Measurements from ENCODE around the gene CCDC187. TPM values are rescaled to one million over a fixed set of nuclear protein-coding genes. Genes with fewer than 3 reads are reported as not detected.
"Not testable (repeated sequence)": the region's sequence is repeated elsewhere in the genome, so short reads cannot be mapped to it uniquely, and the experiment has no call there.

Gene CCDC187
- total and polyA plus RNA-seq, 4 donors = 2.0 to 16.8 (median 6.8) TPM

DNA sequence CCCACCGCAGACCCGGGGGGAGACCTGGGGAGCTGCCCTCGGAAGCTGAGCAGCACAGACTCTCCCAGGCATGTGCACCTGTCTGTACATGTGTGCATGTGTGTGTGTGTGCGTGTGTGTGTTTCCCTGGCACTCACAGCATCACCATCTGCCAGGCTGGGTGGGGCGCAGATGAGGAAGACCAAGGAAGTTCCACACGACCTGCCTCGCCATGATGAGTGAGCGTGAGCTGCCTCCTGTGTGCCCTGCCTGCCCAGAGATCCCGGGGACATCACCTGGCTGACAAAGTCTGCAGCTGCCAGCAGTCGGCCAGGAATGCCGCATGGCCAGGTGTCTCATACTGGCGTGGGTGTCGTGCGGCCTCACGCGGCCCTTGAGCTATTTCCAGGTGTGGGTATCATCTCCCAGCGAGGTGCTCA, 19.5 kb upstream of the CCDC187 start:
- Histone ChIP-seq H3K4me1 (ENCODE audit: control insufficient read depth in 5 of 5, insufficient read depth in 5 of 5, low read length in 5 of 5) (peaks cover 6 to 37% (median 16%) of the 10 kb centered on the region in 5 donors), H3K36me3 (ENCODE audit: control insufficient read depth in 4 of 4, insufficient read depth in 4 of 4, low read length in 4 of 4) (no peaks in the 10 kb centered on the region), H3K9me3 (ENCODE audit: control insufficient read depth in 4 of 4, insufficient read depth in 3 of 4, low read length in 3 of 4) (peaks cover 0 to 2% (median 0%) of the 10 kb centered on the region in 4 donors), H3K4me3 (no peak overlapping the region), H3K27me3 (ENCODE audit: control insufficient read depth in 3 of 3, insufficient read depth in 3 of 3, low read length in 2 of 3) (no peaks in the 10 kb centered on the region), H3K27ac (ENCODE audit: low read depth in 1 of 2, low read length in 1 of 2) (no peak overlapping the region), H3K9ac (ENCODE audit: insufficient read depth in 1 of 2, low read length in 2 of 2) (no peak overlapping the region)
- no peak for ATAC-seq (ENCODE audit: insufficient read depth, low FRiP score)
- no peak for DNase-seq
- TF ChIP-seq, protein P1, sequence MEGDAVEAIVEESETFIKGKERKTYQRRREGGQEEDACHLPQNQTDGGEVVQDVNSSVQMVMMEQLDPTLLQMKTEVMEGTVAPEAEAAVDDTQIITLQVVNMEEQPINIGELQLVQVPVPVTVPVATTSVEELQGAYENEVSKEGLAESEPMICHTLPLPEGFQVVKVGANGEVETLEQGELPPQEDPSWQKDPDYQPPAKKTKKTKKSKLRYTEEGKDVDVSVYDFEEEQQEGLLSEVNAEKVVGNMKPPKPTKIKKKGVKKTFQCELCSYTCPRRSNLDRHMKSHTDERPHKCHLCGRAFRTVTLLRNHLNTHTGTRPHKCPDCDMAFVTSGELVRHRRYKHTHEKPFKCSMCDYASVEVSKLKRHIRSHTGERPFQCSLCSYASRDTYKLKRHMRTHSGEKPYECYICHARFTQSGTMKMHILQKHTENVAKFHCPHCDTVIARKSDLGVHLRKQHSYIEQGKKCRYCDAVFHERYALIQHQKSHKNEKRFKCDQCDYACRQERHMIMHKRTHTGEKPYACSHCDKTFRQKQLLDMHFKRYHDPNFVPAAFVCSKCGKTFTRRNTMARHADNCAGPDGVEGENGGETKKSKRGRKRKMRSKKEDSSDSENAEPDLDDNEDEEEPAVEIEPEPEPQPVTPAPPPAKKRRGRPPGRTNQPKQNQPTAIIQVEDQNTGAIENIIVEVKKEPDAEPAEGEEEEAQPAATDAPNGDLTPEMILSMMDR (IDR thresholded peaks at IDR 0.05; ENCODE audit: control extremely low read depth, extremely low read depth) = no peak
- 80 to 86% methylated on average over 17 of the region's 17 CpGs for WGBS, 2 donors

DNA sequence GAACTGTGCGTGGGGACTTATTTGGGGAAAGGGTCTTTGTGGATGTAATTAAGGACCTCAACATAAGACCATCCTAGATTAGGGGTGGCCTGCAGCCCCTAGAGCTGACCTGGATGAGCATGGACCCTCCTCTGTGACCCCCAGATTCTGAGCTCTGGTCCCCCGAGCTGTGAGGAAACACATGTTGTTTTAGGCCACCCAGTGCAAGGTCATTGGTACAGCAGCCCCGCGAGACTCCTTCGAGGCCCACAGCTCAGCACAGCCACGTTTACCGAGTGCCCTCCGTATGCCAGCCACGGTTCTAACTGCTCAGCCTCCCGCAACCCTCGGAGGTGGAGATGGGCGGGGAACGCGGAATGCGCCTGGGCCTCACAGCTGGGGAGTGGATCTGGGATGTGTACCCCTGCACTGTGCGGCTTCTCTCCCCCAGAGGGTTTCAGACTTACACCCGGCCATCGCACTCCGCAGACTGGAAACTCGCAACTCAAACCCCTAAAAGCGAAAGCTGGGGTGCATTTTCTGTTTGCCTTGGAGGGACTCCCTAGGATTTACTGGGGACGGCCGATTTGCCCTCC, 18.9 kb upstream of the CCDC187 start:
- peaks cover 0 to 2% (median 0%) of the 10 kb centered on the region in 4 donors for H3K9me3 ChIP-seq (ENCODE audit: control insufficient read depth in 4 of 4, insufficient read depth in 3 of 4, low read length in 3 of 4)
- no peak for ATAC-seq (ENCODE audit: insufficient read depth, low FRiP score)
- no peak overlapping the region for H3K4me3 ChIP-seq
- no peak overlapping the region for H3K27ac ChIP-seq (ENCODE audit: low read depth in 1 of 2, low read length in 1 of 2)
- WGBS, 2 donors = 78 to 83% methylated on average over 23 of the region's 23 CpGs
- no peak overlapping the region for H3K9ac ChIP-seq (ENCODE audit: insufficient read depth in 1 of 2, low read length in 2 of 2)
- peaks cover 2 to 33% (median 15%) of the 10 kb centered on the region in 5 donors for H3K4me1 ChIP-seq (ENCODE audit: control insufficient read depth in 5 of 5, insufficient read depth in 5 of 5, low read length in 5 of 5)
- TF ChIP-seq, protein P1 (IDR thresholded peaks at IDR 0.05; ENCODE audit: control extremely low read depth, extremely low read depth) = no peak
- no peaks in the 10 kb centered on the region for H3K36me3 ChIP-seq (ENCODE audit: control insufficient read depth in 4 of 4, insufficient read depth in 4 of 4, low read length in 4 of 4)
- no peaks in the 10 kb centered on the region for H3K27me3 ChIP-seq (ENCODE audit: control insufficient read depth in 3 of 3, insufficient read depth in 3 of 3, low read length in 2 of 3)
- DNase-seq = no peak

DNA sequence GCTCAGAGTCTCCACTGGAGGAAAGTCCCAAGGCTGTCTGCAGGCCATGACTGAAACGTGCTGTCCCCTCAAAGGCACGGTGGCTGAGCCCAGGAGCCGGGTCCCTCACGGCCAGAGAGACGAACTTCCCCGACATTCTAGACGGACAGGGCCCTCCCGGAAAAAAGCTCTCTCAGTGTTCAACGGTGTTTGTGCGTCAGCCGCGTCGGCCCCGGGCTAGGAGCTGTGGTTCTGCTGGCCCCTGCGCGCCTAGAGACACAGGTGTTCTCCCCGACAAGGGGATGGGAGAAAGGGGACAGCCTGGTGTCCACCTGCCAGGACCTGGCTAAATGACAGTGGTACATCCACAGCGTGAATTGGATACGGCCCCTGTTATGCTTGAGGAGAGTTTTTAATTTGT, 17.7 kb upstream of the CCDC187 start:
- H3K9me3 ChIP-seq (ENCODE audit: control insufficient read depth in 4 of 4, insufficient read depth in 3 of 4, low read length in 3 of 4) = peaks cover 0 to 2% (median 0%) of the 10 kb centered on the region in 4 donors
- DNase-seq (no peak), ATAC-seq (ENCODE audit: insufficient read depth, low FRiP score) (no peak)
- TF ChIP-seq, protein P1 (IDR thresholded peaks at IDR 0.05; ENCODE audit: control extremely low read depth, extremely low read depth) = no peak
- WGBS, 2 donors = 90% methylated on average over 19 of the region's 19 CpGs
- peaks cover 2 to 28% (median 15%) of the 10 kb centered on the region in 5 donors for H3K4me1 ChIP-seq (ENCODE audit: control insufficient read depth in 5 of 5, insufficient read depth in 5 of 5, low read length in 5 of 5)
- no peak overlapping the region for H3K27ac ChIP-seq (ENCODE audit: low read depth in 1 of 2, low read length in 1 of 2)
- H3K27me3 ChIP-seq (ENCODE audit: control insufficient read depth in 3 of 3, insufficient read depth in 3 of 3, low read length in 2 of 3) = no peaks in the 10 kb centered on the region
- no peaks in the 10 kb centered on the region for H3K36me3 ChIP-seq (ENCODE audit: control insufficient read depth in 4 of 4, insufficient read depth in 4 of 4, low read length in 4 of 4)
- H3K9ac ChIP-seq (ENCODE audit: insufficient read depth in 1 of 2, low read length in 2 of 2) = no peak overlapping the region
- no peak overlapping the region for H3K4me3 ChIP-seq

DNA sequence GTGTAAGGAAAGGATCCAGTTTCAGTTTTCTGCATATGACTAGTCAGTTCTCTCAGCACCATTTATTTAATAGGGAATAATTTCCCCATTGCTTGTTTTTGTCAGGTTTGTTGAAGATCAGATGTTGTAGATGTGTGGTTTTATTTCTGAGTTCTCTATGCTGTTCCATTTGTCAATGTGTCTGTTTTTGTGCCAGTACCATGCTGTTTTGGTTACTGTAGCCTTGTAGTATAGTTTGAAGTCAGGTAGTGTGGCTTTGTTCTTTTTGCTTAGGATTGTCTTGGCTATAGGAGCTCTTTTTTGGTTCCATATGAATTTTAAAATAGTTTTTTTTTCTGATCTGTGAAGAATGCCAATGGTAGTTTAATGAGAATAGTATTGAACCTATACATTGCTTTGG, 17.1 kb upstream of the CCDC187 start:
- peaks cover 2 to 22% (median 15%) of the 10 kb centered on the region in 5 donors for H3K4me1 ChIP-seq (ENCODE audit: control insufficient read depth in 5 of 5, insufficient read depth in 5 of 5, low read length in 5 of 5)
- ATAC-seq (ENCODE audit: insufficient read depth, low FRiP score); DNase-seq; H3K36me3 ChIP-seq (ENCODE audit: control insufficient read depth in 4 of 4, insufficient read depth in 4 of 4, low read length in 4 of 4); H3K4me3 ChIP-seq; H3K9ac ChIP-seq (ENCODE audit: insufficient read depth in 1 of 2, low read length in 2 of 2); H3K27me3 ChIP-seq (ENCODE audit: control insufficient read depth in 3 of 3, insufficient read depth in 3 of 3, low read length in 2 of 3); H3K9me3 ChIP-seq (ENCODE audit: control insufficient read depth in 4 of 4, insufficient read depth in 3 of 4, low read length in 3 of 4); H3K27ac ChIP-seq (ENCODE audit: low read depth in 1 of 2, low read length in 1 of 2): not testable (repeated sequence)

DNA sequence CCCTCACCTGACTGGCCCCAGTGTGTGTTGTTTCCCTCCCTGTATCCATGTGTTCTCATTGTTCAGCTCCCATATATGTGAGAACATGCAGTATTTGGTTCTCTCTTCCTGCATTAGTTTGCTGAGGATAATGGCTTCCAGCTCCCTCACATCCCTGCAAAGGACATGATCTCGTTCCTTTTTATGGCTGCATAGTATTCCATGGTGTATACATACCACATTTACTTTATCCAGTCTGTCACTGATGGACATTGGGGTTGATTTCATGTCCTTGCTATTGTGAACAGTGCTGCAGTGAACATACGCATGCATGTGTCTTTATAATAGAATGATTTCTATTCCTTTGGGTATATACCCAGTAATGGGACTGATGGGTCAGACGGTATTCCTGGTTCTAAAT, 16.1 kb upstream of the CCDC187 start:
- not testable (repeated sequence) for H3K36me3 ChIP-seq (ENCODE audit: control insufficient read depth in 4 of 4, insufficient read depth in 4 of 4, low read length in 4 of 4); DNase-seq; H3K9me3 ChIP-seq (ENCODE audit: control insufficient read depth in 4 of 4, insufficient read depth in 3 of 4, low read length in 3 of 4); H3K27ac ChIP-seq (ENCODE audit: low read depth in 1 of 2, low read length in 1 of 2); H3K27me3 ChIP-seq (ENCODE audit: control insufficient read depth in 3 of 3, insufficient read depth in 3 of 3, low read length in 2 of 3); H3K9ac ChIP-seq (ENCODE audit: insufficient read depth in 1 of 2, low read length in 2 of 2); ATAC-seq (ENCODE audit: insufficient read depth, low FRiP score); H3K4me3 ChIP-seq
- WGBS, 2 donors = 91 to 97% methylated on average over 3 of the region's 3 CpGs
- peaks cover 2 to 12% (median 6%) of the 10 kb centered on the region in 5 donors for H3K4me1 ChIP-seq (ENCODE audit: control insufficient read depth in 5 of 5, insufficient read depth in 5 of 5, low read length in 5 of 5)

DNA sequence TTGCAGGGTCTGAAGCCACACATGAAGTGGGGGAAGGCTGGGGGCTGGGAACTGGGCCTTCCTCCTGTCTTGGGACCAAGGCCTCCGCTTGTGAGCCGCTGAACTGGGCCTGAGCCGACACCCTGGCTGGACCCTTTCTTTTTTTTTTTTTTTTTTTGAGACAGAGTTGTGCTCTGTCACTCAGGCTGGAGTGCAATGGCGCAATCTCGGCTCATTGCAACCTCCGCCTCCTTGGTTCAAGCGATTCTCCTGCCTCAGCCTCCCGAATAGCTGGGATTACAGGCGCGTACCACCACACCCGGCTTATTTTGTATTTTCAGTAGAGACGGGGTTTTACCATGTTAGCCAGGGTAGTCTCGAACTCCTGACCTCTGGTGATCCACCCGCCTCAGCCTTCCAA, 15.3 kb upstream of the CCDC187 start:
- 94 to 95% methylated on average over 14 of the region's 14 CpGs for WGBS, 2 donors
- not testable (repeated sequence) for H3K9me3 ChIP-seq (ENCODE audit: control insufficient read depth in 4 of 4, insufficient read depth in 3 of 4, low read length in 3 of 4); H3K4me1 ChIP-seq (ENCODE audit: control insufficient read depth in 5 of 5, insufficient read depth in 5 of 5, low read length in 5 of 5); H3K36me3 ChIP-seq (ENCODE audit: control insufficient read depth in 4 of 4, insufficient read depth in 4 of 4, low read length in 4 of 4); H3K27ac ChIP-seq (ENCODE audit: low read depth in 1 of 2, low read length in 1 of 2); H3K27me3 ChIP-seq (ENCODE audit: control insufficient read depth in 3 of 3, insufficient read depth in 3 of 3, low read length in 2 of 3); DNase-seq; ATAC-seq (ENCODE audit: insufficient read depth, low FRiP score); H3K9ac ChIP-seq (ENCODE audit: insufficient read depth in 1 of 2, low read length in 2 of 2); H3K4me3 ChIP-seq
